CD4-positive, alpha-beta memory T cell (primary cell): Measurements from ENCODE around the gene NGF. TPM values are rescaled to one million over a fixed set of nuclear protein-coding genes. Genes with fewer than 3 reads are reported as not detected.
"Not testable (repeated sequence)": the region's sequence is repeated elsewhere in the genome, so short reads cannot be mapped to it uniquely, and the experiment has no call there.

ENCODE experiments used
- CTCF ChIA-PET: fragments of 350-600 bp; sonication (Branson Sonifier 250); formaldehyde crosslinking; loops from one replicate; lab custom pipeline; 2021; ENCODE audit warnings: inconsistent platforms; ENCODE audit not compliant: partially characterized antibody; lab: Charles Lee
- POLR2A ChIA-PET: fragments of 350-600 bp; sonication (Branson Sonifier 250); formaldehyde crosslinking; loops from one replicate; lab custom pipeline; 2021; ENCODE audit not compliant: partially characterized antibody; lab: Charles Lee
- DNase-seq, 5 donors: peaks; one replicate each; pipeline versions ENCODE4 v3.0.0 to v3.0.0-alpha.2; 2020 to 2022; ENCODE audit warnings: mixed read lengths in 1 of 5
- H3K27ac ChIP-seq: one replicate; pipeline ENCODE4 v1.7.0; 2013; ENCODE audit warnings: low read depth, low read length
- H3K27me3 ChIP-seq: 2 replicates; pipeline ENCODE4 v1.7.0; 2013; ENCODE audit warnings: mild to moderate bottlenecking, low read length, moderate library complexity; ENCODE audit not compliant: insufficient read depth
- H3K36me3 ChIP-seq: 2 replicates; pipeline ENCODE4 v1.7.0; 2013; ENCODE audit warnings: mild to moderate bottlenecking, low read length, moderate library complexity; ENCODE audit not compliant: insufficient read depth
- H3K4me1 ChIP-seq: 2 replicates; pipeline ENCODE4 v1.7.0; 2013; ENCODE audit warnings: mild to moderate bottlenecking, low read length, moderate library complexity; ENCODE audit not compliant: insufficient read depth
- H3K4me3 ChIP-seq, 2 donors: one replicate each; pipeline ENCODE4 v1.7.0; 2013; ENCODE audit warnings: low read length in 2 of 2, mild to moderate bottlenecking in 1 of 2
- H3K9me3 ChIP-seq, 2 donors: one replicate each; pipeline ENCODE4 v1.7.0; 2013; ENCODE audit warnings: low read length in 2 of 2, control low read depth in 1 of 2; ENCODE audit not compliant: control insufficient read depth in 1 of 2
- H3K27ac Mint-ChIP-seq, 7 donors: one replicate each; pipeline ENCODE4 v1.8.0; 2020 to 2021; ENCODE audit warnings: mixed read lengths in 7 of 7, mild to moderate bottlenecking in 6 of 7, inconsistent platforms in 3 of 7, moderate library complexity in 3 of 7
- H3K27me3 Mint-ChIP-seq, 2 donors: one replicate each; pipeline ENCODE4 v1.8.0; 2020 to 2021; ENCODE audit warnings: mixed read lengths in 2 of 2
- H3K36me3 Mint-ChIP-seq, 2 donors: one replicate each; pipeline ENCODE4 v1.8.0; 2020 to 2021; ENCODE audit warnings: mixed read lengths in 2 of 2, inconsistent platforms in 1 of 2, mild to moderate bottlenecking in 1 of 2
- H3K4me1 Mint-ChIP-seq, 4 donors: one replicate each; pipeline ENCODE4 v1.8.0; 2020 to 2021; ENCODE audit warnings: mixed read lengths in 4 of 4, mild to moderate bottlenecking in 1 of 4
- H3K4me3 Mint-ChIP-seq, 8 donors: one replicate each; pipeline ENCODE4 v1.8.0; 2020 to 2021; ENCODE audit warnings: mixed read lengths in 8 of 8, mild to moderate bottlenecking in 7 of 8, moderate library complexity in 6 of 8, inconsistent platforms in 3 of 8
- H3K9me3 Mint-ChIP-seq, 8 donors: one replicate each; pipeline ENCODE4 v1.8.0; 2020 to 2021; ENCODE audit warnings: mixed read lengths in 8 of 8, mild to moderate bottlenecking in 5 of 8, inconsistent platforms in 3 of 8, moderate library complexity in 1 of 8
- intact Hi-C: fragments of 100-400 bp; cut with micrococcal nuclease; formaldehyde crosslinking; loops from one replicate; pipeline ENCODE4 v1.15.1; 2023
- polyA plus RNA-seq, 2 donors: library from polyadenylated mRNA; unstranded; fragments of 300-500 nt; fragmentation: Illumina TruSeq; gene quantifications; one replicate each; pipeline ENCODE4 v1.2.3, GENCODE V29; 2021
- total RNA-seq, 2 experiments: library from RNA; stranded (reverse); gene quantifications; one replicate each; pipeline ENCODE4 v1.2.3, GENCODE V29; 2021

NGF gene
- total and polyA plus RNA-seq, 4 experiments from 2014 or later = not detected

- no peaks in the 10 kb centered on the region for H3K9me3 ChIP-seq
- POLR2A ChIA-PET = no interaction called here
- H3K4me1 Mint-ChIP-seq = no peaks in the 10 kb centered on the region
These were observed 26.7 kb upstream of the NGF start for GRCh38 chr1:115364780-115365155.

GRCh38 chr1:115364046-115364779 lies 26.2 kb upstream of the NGF start:
- H3K36me3 ChIP-seq = no peaks in the 10 kb centered on the region
- Mint-ChIP-seq H3K27me3 (peaks cover 2 to 3% of the 10 kb centered on the region in 2 donors), H3K36me3 (no peaks in the 10 kb centered on the region), H3K9me3 (peaks cover 0 to 10% (median 7%) of the 10 kb centered on the region in 8 donors), H3K27ac (no peak overlapping the region), H3K4me1 (no peaks in the 10 kb centered on the region), H3K4me3 (no peak overlapping the region)
- ChIA-PET CTCF (no interaction called here), POLR2A (no interaction called here)
- H3K4me1 ChIP-seq = no peaks in the 10 kb centered on the region
- no peaks in the 10 kb centered on the region for H3K27me3 ChIP-seq
- H3K27ac ChIP-seq = no peak overlapping the region
- H3K4me3 ChIP-seq = no peak overlapping the region
- DNase-seq = no peak
- no peaks in the 10 kb centered on the region for H3K9me3 ChIP-seq
- intact Hi-C loops = no loop called here

More at GRCh38 chr1:115364780-115365155, 26.7 kb upstream of the NGF start:
- intact Hi-C loops = no loop called here
- no peak for DNase-seq
- Histone ChIP-seq H3K4me3 (no peak overlapping the region), H3K36me3 (no peaks in the 10 kb centered on the region), H3K4me1 (no peaks in the 10 kb centered on the region), H3K27ac (no peak overlapping the region), H3K27me3 (no peaks in the 10 kb centered on the region)
- no peak overlapping the region for H3K27ac Mint-ChIP-seq
- H3K36me3 Mint-ChIP-seq = no peaks in the 10 kb centered on the region
- no peak overlapping the region for H3K4me3 Mint-ChIP-seq
- peaks cover 0 to 10% (median 7%) of the 10 kb centered on the region in 8 donors for H3K9me3 Mint-ChIP-seq
- peaks cover 2 to 3% of the 10 kb centered on the region in 2 donors for H3K27me3 Mint-ChIP-seq
- CTCF ChIA-PET = no interaction called here

GRCh38 chr1:115363171-115363570 lies 25.1 kb upstream of the NGF start:
- H3K27me3 ChIP-seq = no peaks in the 10 kb centered on the region
- no peak for DNase-seq
- CTCF ChIA-PET = no interaction called here
- Mint-ChIP-seq H3K36me3 (no peaks in the 10 kb centered on the region), H3K27ac (no peak overlapping the region), H3K9me3 (peaks cover 0 to 15% (median 7%) of the 10 kb centered on the region in 8 donors), H3K27me3 (peaks cover 2 to 3% of the 10 kb centered on the region in 2 donors), H3K4me3 (no peak overlapping the region), H3K4me1 (no peaks in the 10 kb centered on the region)
- H3K27ac ChIP-seq = no peak overlapping the region
- intact Hi-C loops = no loop called here
- POLR2A ChIA-PET = no interaction called here
- no peaks in the 10 kb centered on the region for H3K4me1 ChIP-seq
- H3K4me3 ChIP-seq = no peak overlapping the region
- no peaks in the 10 kb centered on the region for H3K9me3 ChIP-seq
- no peaks in the 10 kb centered on the region for H3K36me3 ChIP-seq

DNA sequence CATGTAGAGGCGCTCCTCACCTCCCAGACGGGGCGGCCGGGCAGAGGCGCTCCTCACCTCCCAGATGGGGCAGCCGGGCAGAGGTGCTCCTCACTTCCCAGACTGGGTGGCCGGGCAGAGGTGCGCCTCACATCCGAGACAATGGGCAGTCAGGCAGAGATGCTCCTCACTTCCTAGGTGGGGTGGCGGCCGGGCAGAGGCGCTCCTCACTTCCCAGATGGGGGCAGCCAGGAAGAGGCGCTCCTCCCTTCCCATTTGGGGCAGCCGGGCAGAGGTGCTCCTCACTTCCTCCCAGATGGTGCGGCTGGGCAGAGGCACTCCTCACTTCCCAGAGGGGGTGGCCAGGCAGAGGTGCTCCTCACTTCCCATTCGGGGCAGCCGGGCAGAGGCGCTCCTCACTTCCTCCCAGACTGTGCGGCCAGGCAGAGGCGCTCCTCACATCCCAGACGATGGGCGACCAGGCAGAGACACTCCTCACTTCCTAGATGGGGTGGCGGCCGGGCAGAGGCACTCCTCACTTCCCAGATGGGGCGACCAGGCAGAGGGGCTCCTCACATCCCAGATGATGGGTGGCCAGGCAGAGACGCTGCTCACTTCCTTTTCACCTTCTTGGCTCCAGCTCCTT lies 22.6 kb upstream of the NGF start:
- H3K4me3 Mint-ChIP-seq, H3K36me3 ChIP-seq, H3K27me3 Mint-ChIP-seq, DNase-seq, H3K36me3 Mint-ChIP-seq, H3K27ac ChIP-seq, H3K4me3 ChIP-seq, intact Hi-C loops, H3K27me3 ChIP-seq, POLR2A ChIA-PET, H3K27ac Mint-ChIP-seq, H3K4me1 ChIP-seq, H3K4me1 Mint-ChIP-seq, CTCF ChIA-PET, H3K9me3 ChIP-seq: not testable (repeated sequence)
- peaks cover 0 to 15% (median 7%) of the 10 kb centered on the region in 8 donors for H3K9me3 Mint-ChIP-seq

DNA sequence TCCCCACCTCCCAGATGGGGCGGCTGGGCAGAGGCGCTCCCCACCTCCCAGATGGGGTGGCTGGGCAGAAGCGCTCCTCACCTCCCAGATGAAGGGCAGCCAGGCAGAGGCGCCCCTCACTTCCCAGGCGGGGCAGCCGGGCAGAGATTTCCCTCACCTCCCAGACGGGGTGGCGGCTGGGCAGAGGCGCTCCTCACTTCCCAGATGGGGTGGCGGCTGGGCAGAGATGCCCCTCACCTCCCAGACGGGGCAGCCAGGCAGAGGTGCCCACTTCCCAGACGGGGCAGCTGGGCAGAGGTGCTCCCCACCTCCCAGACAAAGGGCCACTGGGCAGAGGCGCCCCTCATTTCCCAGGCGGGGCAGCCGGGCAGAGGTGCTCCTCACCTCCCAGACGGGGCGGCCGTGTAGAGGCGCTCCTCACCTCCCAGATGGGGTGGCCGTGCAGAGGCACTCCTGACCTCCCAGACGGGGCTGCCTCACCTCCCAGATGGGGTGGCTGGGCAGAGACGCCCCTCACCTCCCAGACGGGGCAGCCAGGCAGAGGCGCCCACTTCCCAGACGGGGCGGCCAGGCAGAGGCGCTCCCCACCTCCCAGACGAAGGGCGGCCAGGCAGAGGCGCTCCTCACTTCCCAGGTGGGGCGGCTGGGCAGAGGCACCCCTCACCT lies 21.9 kb upstream of the NGF start:
- H3K36me3 ChIP-seq, H3K27ac ChIP-seq, intact Hi-C loops, H3K27ac Mint-ChIP-seq, POLR2A ChIA-PET, H3K9me3 ChIP-seq, H3K27me3 Mint-ChIP-seq, H3K4me1 ChIP-seq, CTCF ChIA-PET, H3K4me3 ChIP-seq, H3K36me3 Mint-ChIP-seq, H3K4me3 Mint-ChIP-seq, H3K27me3 ChIP-seq, DNase-seq, H3K4me1 Mint-ChIP-seq: not testable (repeated sequence)
- H3K9me3 Mint-ChIP-seq = peaks cover 0 to 15% (median 7%) of the 10 kb centered on the region in 8 donors

DNA sequence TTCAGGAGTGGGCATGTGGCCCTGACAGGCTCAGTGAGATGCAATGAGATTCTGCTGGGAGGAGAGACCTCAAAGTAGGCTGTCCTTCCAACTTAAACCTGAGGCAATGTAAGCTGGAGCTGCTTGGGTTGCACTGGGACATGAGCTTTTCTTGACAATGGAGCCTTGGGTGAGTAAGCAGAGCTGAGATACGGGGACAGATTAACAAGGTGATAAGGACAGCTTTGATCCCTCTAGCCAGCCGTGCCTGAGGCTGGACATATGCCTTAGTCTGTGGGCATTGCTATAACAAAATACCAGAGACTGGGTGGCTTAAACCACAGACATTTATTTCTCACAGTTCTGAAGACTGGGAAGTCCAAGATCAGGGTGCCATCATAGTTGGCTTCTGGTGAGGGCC lies 18.3 kb upstream of the NGF start:
- no peak overlapping the region for H3K4me3 ChIP-seq
- no peak overlapping the region for H3K27ac ChIP-seq
- CTCF ChIA-PET = no interaction called here
- Mint-ChIP-seq H3K4me3 (no peak overlapping the region), H3K27ac (no peak overlapping the region), H3K9me3 (peaks cover 0 to 12% (median 5%) of the 10 kb centered on the region in 8 donors), H3K4me1 (no peaks in the 10 kb centered on the region), H3K27me3 (peaks cover 0 to 3% of the 10 kb centered on the region in 2 donors), H3K36me3 (no peaks in the 10 kb centered on the region)
- no peaks in the 10 kb centered on the region for H3K36me3 ChIP-seq
- intact Hi-C loops = no loop called here
- POLR2A ChIA-PET = no interaction called here
- no peaks in the 10 kb centered on the region for H3K4me1 ChIP-seq
- no peaks in the 10 kb centered on the region for H3K9me3 ChIP-seq
- H3K27me3 ChIP-seq = no peaks in the 10 kb centered on the region
- no peak for DNase-seq

- Mint-ChIP-seq H3K27ac (no peak overlapping the region), H3K4me3 (no peak overlapping the region), H3K9me3 (peaks cover 0 to 6% (median 0%) of the 10 kb centered on the region in 8 donors), H3K4me1 (no peaks in the 10 kb centered on the region), H3K27me3 (peaks cover 0 to 3% of the 10 kb centered on the region in 2 donors), H3K36me3 (no peaks in the 10 kb centered on the region)
- Histone ChIP-seq H3K36me3 (no peaks in the 10 kb centered on the region), H3K27ac (no peak overlapping the region), H3K4me1 (no peaks in the 10 kb centered on the region), H3K9me3 (no peaks in the 10 kb centered on the region), H3K27me3 (no peaks in the 10 kb centered on the region), H3K4me3 (no peak overlapping the region)
- ChIA-PET POLR2A (no interaction called here), CTCF (no interaction called here)
- intact Hi-C loops = no loop called here
- DNase-seq = no peak
These were observed 17.0 kb upstream of the NGF start for GRCh38 chr1:115355069-115355468.
